Gastroesophageal sphincter (tissue), 3 donors: Measurements from ENCODE around the gene PLOD3.

Experiments
- CTCF ChIP-seq, 4 experiments: fragments of 200-600 bp in 2 of 4; fragments of 450-650 bp in 2 of 4; sonication (generic) in 1 of 4; IDR thresholded peaks; one replicate each; pipeline ENCODE4 v1.5.1; 2017 to 2019; ENCODE audit warnings: antibody characterized with exemption in 4 of 4, mild to moderate bottlenecking in 2 of 4, moderate library complexity in 2 of 4
- POLR2A ChIP-seq, 2 donors: fragments of 450-650 bp; IDR thresholded peaks; one replicate each; pipeline ENCODE4 v1.6.1; 2017; ENCODE audit warnings: antibody characterized with exemption in 2 of 2, mild to moderate bottlenecking in 2 of 2, moderate library complexity in 1 of 2

- no peak for TF ChIP-seq CTCF (IDR thresholded peaks at IDR 0.05)
- no peak for TF ChIP-seq POLR2A (IDR thresholded peaks at IDR 0.05)
These were observed 27.8 kb upstream of the PLOD3 start for GRCh38 chr7:101245147-101245668.
